AG04450 (cell line): ENCODE results near the gene C9orf50. TPM values are rescaled to one million over a fixed set of nuclear protein-coding genes. Genes with fewer than 3 reads are reported as not detected.
"Not testable (repeated sequence)": the region's sequence is repeated elsewhere in the genome, so short reads cannot be mapped to it uniquely, and the experiment has no call there.

Experiments
- CTCF ChIA-PET: fragments of 300-600, 350-600 bp; formaldehyde crosslinking; extraction: SDS; loops from one replicate; lab custom pipeline; 2022; ENCODE audit warnings: antibody characterized with exemption, inconsistent platforms; lab: Charles Lee
- POLR2A ChIA-PET: fragments of 350-600 bp; formaldehyde crosslinking; extraction: SDS; loops from one replicate; lab custom pipeline; 2021; ENCODE audit warnings: antibody characterized with exemption, inconsistent platforms; lab: Yijun Ruan, JAX
- DNase-seq: peaks from one replicate; pipeline ENCODE4 v3.0.0-alpha.2; 2011; ENCODE audit warnings: low read depth, low spot score
- H3K27ac ChIP-seq: one replicate; pipeline ENCODE4 v1.5.1; 2012; ENCODE audit warnings: low read depth, low read length, control low read depth
- H3K27me3 ChIP-seq: one replicate; pipeline ENCODE4 v1.6.0; 2012; ENCODE audit warnings: low read length; ENCODE audit not compliant: control insufficient read depth, insufficient read depth
- H3K4me3 ChIP-seq: 2 replicates; pipeline ENCODE4 v1.5.1; 2011; ENCODE audit warnings: mild to moderate bottlenecking, low read depth, low read length, control low read depth
- H3K9me3 ChIP-seq: 2 replicates; pipeline ENCODE4 v1.5.1; 2012; ENCODE audit warnings: low read length; ENCODE audit not compliant: control insufficient read depth, insufficient read depth
- polyA plus RNA-seq: library from polyadenylated mRNA; depleted of rRNA; stranded (reverse); fragments of >200 nt; gene quantifications from 2 replicates; pipeline ENCODE4 v1.2.3, GENCODE V29; 2011
- TF ChIP-seq, protein P1 (sequence below): IDR thresholded peaks from 2 replicates; pipeline ENCODE4 v1.5.1; 2011; ENCODE audit warnings: low read depth, low read length, control low read depth, inconsistent platforms

The C9orf50 gene
- polyA plus RNA-seq, 1 experiment = 0.30 TPM

DNA sequence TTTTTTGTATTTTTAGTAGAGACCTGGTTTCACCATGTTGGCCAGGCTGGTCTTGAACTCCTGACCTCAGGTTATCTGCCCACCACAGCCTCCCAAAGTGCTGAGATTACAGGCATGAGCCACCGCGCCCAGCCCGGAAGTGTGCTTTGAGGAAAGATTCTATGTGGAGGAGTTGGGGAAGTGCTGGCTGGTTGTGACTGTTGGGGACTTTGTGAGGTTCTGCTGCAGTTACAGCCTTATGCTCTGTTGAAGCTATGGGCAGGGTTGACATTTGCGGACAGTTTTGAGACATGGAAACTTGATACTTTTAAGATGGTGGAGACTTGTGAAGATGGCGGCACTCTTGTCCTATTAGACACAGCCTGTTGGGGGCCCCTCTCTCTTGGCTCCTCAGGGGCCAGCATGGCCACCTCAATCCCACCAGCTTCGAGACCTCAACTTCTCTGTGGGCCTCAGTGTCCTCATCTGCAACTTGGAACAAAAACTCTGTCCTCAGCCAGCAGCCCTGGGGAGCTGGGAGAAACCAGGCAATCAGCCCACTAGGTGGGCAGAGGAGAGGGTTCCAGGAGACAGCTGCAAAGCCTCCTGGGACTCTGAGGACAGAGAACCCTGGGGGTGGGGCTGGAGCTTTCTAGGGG lies 24.9 kb downstream of the C9orf50 start:
- no peaks in the 10 kb centered on the region for H3K27me3 ChIP-seq
- no peak for DNase-seq
- H3K27ac ChIP-seq = peak overlapping the region; percentile 31
- no peak overlapping the region; the same call in 1 of the 2 replicates for H3K4me3 ChIP-seq
- CTCF ChIA-PET = interaction anchor here (0.7 to 1.8 kb wide), 3 partner anchors 16 to 422 kb away, joined by 3 to 11 read pairs (median 4); no protein-coding TSS in a partner anchor
- TF ChIP-seq, protein P1, sequence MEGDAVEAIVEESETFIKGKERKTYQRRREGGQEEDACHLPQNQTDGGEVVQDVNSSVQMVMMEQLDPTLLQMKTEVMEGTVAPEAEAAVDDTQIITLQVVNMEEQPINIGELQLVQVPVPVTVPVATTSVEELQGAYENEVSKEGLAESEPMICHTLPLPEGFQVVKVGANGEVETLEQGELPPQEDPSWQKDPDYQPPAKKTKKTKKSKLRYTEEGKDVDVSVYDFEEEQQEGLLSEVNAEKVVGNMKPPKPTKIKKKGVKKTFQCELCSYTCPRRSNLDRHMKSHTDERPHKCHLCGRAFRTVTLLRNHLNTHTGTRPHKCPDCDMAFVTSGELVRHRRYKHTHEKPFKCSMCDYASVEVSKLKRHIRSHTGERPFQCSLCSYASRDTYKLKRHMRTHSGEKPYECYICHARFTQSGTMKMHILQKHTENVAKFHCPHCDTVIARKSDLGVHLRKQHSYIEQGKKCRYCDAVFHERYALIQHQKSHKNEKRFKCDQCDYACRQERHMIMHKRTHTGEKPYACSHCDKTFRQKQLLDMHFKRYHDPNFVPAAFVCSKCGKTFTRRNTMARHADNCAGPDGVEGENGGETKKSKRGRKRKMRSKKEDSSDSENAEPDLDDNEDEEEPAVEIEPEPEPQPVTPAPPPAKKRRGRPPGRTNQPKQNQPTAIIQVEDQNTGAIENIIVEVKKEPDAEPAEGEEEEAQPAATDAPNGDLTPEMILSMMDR = no peak
- POLR2A ChIA-PET = interaction anchor here (0.7 to 2.7 kb wide), 6 partner anchors 14 to 421 kb away, joined by 3 to 36 read pairs (median 6); partner anchors contain the start of gene IER5L
- H3K9me3 ChIP-seq = no peaks in the 10 kb centered on the region

DNA sequence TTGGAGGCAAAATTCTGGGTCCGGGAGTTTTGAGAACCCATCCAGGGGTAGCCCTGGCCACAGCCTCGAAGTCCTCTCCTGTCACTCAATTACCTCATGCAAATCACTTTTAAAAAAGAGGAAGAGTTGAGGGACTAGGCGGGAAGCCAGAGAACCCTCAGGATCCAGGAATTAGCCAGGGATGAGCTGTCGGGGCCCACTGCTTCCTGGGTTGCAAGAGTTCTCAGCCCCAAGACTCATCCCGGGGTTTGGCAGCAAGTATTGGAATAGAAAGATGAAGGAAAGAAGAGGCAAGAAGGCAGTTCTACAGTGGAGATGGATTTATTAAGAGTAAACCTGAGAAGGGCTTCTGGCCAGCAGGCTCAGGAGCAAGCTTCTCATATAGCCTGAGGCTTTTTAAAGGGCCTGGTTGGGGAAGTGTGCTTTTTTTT lies 25.6 kb downstream of the C9orf50 start:
- no peak for DNase-seq
- ChIA-PET CTCF (interaction anchor here (0.7 to 1.5 kb wide), 2 partner anchors 16 to 422 kb away, joined by 3 to 11 read pairs; no protein-coding TSS in a partner anchor), POLR2A (interaction anchor here (0.6 to 2.7 kb wide), 3 partner anchors 99 to 455 kb away, joined by 3 to 36 read pairs (median 3); no protein-coding TSS in a partner anchor)
- no peak overlapping the region for H3K4me3 ChIP-seq
- H3K27ac ChIP-seq = peak overlapping the region; percentile 11
- H3K9me3 ChIP-seq = no peaks in the 10 kb centered on the region
- no peaks in the 10 kb centered on the region for H3K27me3 ChIP-seq
- TF ChIP-seq, protein P1 = no peak

DNA sequence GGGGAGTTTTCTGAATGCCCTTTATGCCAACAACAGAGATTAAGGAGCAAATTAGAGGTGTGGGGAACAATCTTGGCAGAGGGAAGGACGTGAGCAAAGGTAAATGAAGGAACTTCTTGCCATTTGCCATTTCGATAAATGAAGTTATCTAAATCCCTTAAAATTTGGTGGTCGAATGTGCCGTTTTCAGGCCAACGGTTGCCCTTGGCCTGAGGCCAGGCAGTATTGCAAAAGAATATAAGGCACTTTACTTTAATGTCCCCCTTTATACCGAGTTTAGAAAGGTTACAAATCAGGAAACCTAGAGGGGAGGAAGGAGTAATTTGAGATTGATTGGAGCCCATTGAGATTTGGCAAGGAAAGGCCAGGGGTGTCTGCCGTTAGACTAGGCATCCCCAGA lies 26.3 kb downstream of the C9orf50 start:
- CTCF ChIA-PET = no interaction called here
- TF ChIP-seq, protein P1 = no peak
- H3K9me3 ChIP-seq = no peaks in the 10 kb centered on the region
- no peaks in the 10 kb centered on the region for H3K27me3 ChIP-seq
- no peak overlapping the region for H3K27ac ChIP-seq
- POLR2A ChIA-PET = no interaction called here
- no peak for DNase-seq
- H3K4me3 ChIP-seq = no peak overlapping the region

- ChIA-PET POLR2A (interaction anchor here (1.0 to 1.2 kb wide), 2 partner anchors 22 to 96 kb away, joined by 3 read pairs; no protein-coding TSS in a partner anchor), CTCF (interaction anchor here (0.7 to 0.9 kb wide), 3 partner anchors 133 to 461 kb away, joined by 3 read pairs; no protein-coding TSS in a partner anchor)
- H3K9me3 ChIP-seq, DNase-seq, H3K27ac ChIP-seq, H3K4me3 ChIP-seq, H3K27me3 ChIP-seq: not testable (repeated sequence)
Observed at GRCh38 chr9:129592790-129593189, 28.1 kb downstream of the C9orf50 start.

DNA sequence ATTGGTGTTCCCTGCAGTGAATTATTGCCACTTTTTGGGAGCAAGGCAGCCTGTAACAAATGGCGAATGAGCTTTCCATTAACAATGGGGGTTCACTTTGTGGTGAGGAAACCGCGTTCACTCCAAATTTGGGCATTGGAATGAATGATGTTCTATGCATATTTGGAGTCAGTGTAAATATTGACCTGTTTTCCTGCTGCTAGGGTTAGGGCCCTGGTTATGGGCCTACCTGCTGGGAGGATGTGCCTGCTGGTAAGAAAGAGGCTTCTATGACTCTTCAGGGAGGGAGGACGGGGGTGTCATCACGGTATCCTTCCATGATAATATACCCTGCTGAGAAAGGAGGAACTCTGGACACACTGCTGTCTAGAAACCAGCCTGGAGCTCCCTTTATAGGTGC lies 29.0 kb downstream of the C9orf50 start:
- CTCF ChIA-PET = interaction anchor here (0.9 kb wide), 1 partner anchor 449 kb away, joined by 3 read pairs; no protein-coding TSS in a partner anchor
- TF ChIP-seq, protein P1 = no peak
- no peaks in the 10 kb centered on the region for H3K9me3 ChIP-seq
- H3K27me3 ChIP-seq = no peaks in the 10 kb centered on the region
- H3K27ac ChIP-seq = no peak overlapping the region
- POLR2A ChIA-PET = no interaction called here
- DNase-seq = no peak
- no peak overlapping the region for H3K4me3 ChIP-seq
